ENCODE measurements around the gene CERK.

DNA sequence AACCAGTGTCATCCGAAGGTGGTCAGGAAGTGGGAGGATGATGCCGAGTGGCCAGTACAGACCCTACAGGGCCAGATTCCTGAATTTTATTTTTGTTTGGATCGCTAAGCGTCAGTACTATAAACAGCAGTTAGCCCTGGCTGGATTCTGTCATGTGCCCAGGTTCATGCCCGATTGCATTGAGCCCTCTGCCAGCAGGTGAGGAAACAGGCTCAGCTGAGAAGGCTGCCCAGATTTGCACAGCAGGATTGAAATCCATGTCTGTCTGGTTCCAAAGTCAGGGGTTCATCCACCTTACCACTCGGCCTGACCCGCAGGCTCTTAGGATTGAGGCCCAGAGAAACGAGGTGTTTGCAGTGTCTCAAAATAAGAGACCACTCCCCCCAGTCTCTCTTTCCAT is 15.3 kb upstream of the CERK start:
- TF ChIP-seq, protein P1, sequence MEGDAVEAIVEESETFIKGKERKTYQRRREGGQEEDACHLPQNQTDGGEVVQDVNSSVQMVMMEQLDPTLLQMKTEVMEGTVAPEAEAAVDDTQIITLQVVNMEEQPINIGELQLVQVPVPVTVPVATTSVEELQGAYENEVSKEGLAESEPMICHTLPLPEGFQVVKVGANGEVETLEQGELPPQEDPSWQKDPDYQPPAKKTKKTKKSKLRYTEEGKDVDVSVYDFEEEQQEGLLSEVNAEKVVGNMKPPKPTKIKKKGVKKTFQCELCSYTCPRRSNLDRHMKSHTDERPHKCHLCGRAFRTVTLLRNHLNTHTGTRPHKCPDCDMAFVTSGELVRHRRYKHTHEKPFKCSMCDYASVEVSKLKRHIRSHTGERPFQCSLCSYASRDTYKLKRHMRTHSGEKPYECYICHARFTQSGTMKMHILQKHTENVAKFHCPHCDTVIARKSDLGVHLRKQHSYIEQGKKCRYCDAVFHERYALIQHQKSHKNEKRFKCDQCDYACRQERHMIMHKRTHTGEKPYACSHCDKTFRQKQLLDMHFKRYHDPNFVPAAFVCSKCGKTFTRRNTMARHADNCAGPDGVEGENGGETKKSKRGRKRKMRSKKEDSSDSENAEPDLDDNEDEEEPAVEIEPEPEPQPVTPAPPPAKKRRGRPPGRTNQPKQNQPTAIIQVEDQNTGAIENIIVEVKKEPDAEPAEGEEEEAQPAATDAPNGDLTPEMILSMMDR (conservative IDR thresholded peaks at IDR 0.05): no peak
- no peak for TF ChIP-seq EZH2 (IDR thresholded peaks at IDR 0.05; ENCODE audit: low read depth)

Data from PC-9 (cell line).